Measurements from ENCODE around the gene MAB21L1. TPM values are rescaled to one million over a fixed set of nuclear protein-coding genes. Genes with fewer than 3 reads are reported as not detected.

MAB21L1 gene
- total RNA-seq, 4 donors from 2014 or later: 1.1 to 3.3 (median 2.2) TPM

DNA sequence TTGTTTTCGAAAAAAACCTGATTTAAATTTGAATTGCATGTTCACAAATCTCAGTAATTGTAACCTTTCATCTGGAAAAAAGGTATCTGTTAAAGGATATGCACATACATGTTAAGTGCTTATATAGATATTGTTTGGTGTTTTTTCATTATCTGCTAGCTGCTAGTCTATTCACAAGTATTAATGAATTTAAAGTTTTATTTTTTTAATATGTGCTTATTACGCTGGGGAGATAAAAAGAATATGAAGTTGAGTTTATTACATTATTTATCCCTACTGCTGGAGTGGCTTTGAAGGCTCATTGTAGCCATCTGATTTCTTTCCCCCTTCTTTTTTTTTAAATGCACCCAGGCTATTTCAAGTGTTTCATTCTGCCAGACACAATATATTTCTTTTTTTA, 3.9 kb upstream of the MAB21L1 start:
- TF ChIP-seq EP300 (IDR thresholded peaks at IDR 0.05) (no peak), POLR2A (IDR thresholded peaks at IDR 0.05) (no peak), CTCF (IDR thresholded peaks at IDR 0.05) (no peak), POLR2AphosphoS5 (IDR thresholded peaks at IDR 0.05) (no peak)
- Histone ChIP-seq H3K36me3 (peaks cover 0 to 3% of the 10 kb centered on the region in 2 donors), H3K9me3 (no peaks in the 10 kb centered on the region), H3K27ac (no peak overlapping the region), H3K4me1 (no peaks in the 10 kb centered on the region), H3K27me3 (no peaks in the 10 kb centered on the region), H3K4me3 (no peak overlapping the region)
- ATAC-seq: no peak
- WGBS, 2 donors (ENCODE audit: low coverage in 1 of 2): 83 to 85% methylated on average over 2 of the region's 2 CpGs

GRCh38 chr13:35479706-35480105, 3.2 kb upstream of the MAB21L1 start:
- no peaks in the 10 kb centered on the region for H3K4me1 ChIP-seq
- ATAC-seq: no peak
- no peaks in the 10 kb centered on the region for H3K9me3 ChIP-seq
- H3K36me3 ChIP-seq: peaks cover 0 to 6% of the 10 kb centered on the region in 2 donors
- H3K27me3 ChIP-seq: no peaks in the 10 kb centered on the region
- H3K4me3 ChIP-seq: no peak overlapping the region
- no peak overlapping the region for H3K27ac ChIP-seq
- WGBS, 2 donors (ENCODE audit: low coverage in 1 of 2): 80 to 86% methylated on average over 1 of the region's 1 CpG
- TF ChIP-seq POLR2AphosphoS5 (IDR thresholded peaks at IDR 0.05): no peak
- TF ChIP-seq EP300 (IDR thresholded peaks at IDR 0.05): no peak
- no peak for TF ChIP-seq CTCF (IDR thresholded peaks at IDR 0.05)
- TF ChIP-seq POLR2A (IDR thresholded peaks at IDR 0.05): no peak

GRCh38 chr13:35479038-35479492, 2.6 kb upstream of the MAB21L1 start:
- H3K27ac ChIP-seq: peak overlapping the region in 2 of 4 donors; percentile 12 to 68
- no peak for TF ChIP-seq POLR2A (IDR thresholded peaks at IDR 0.05)
- TF ChIP-seq CTCF (IDR thresholded peaks at IDR 0.05): no peak
- no peak for TF ChIP-seq EP300 (IDR thresholded peaks at IDR 0.05)
- no peak for TF ChIP-seq POLR2AphosphoS5 (IDR thresholded peaks at IDR 0.05)
- 80 to 87% methylated on average over 12 to 14 of the region's 14 CpGs for WGBS, 2 donors (ENCODE audit: low coverage in 1 of 2)

GRCh38 chr13:35478271-35479037, 2.0 kb upstream of the MAB21L1 start:
- 59 to 67% methylated on average over 12 to 20 of the region's 51 CpGs for WGBS, 2 donors (ENCODE audit: low coverage in 1 of 2)

More at GRCh38 chr13:35479038-35479492, 2.6 kb upstream of the MAB21L1 start:
- ATAC-seq: no peak
- Histone ChIP-seq H3K4me1 (no peaks in the 10 kb centered on the region), H3K4me3 (peak overlapping the region in 1 of 2 donors; percentile 33), H3K36me3 (peaks cover 0 to 6% of the 10 kb centered on the region in 2 donors), H3K27me3 (no peaks in the 10 kb centered on the region), H3K9me3 (no peaks in the 10 kb centered on the region)

More at GRCh38 chr13:35478271-35479037, 2.0 kb upstream of the MAB21L1 start:
- Histone ChIP-seq H3K27me3 (no peaks in the 10 kb centered on the region), H3K4me1 (no peaks in the 10 kb centered on the region), H3K36me3 (peaks cover 0 to 6% of the 10 kb centered on the region in 2 donors), H3K9me3 (no peaks in the 10 kb centered on the region), H3K4me3 (peak overlapping the region in 1 of 2 donors; percentile 33), H3K27ac (peak overlapping the region in 2 of 4 donors; percentile 12 to 68)
- no peak for ATAC-seq
- TF ChIP-seq CTCF (IDR thresholded peaks at IDR 0.05): no peak
- no peak for TF ChIP-seq EP300 (IDR thresholded peaks at IDR 0.05)
- no peak for TF ChIP-seq POLR2A (IDR thresholded peaks at IDR 0.05)
- TF ChIP-seq POLR2AphosphoS5 (IDR thresholded peaks at IDR 0.05): no peak

Measured in gastroesophageal sphincter (tissue), 4 donors.